Thoracic aorta (tissue), 2 donors: ENCODE results near the gene PCDH9. TPM values are rescaled to one million over a fixed set of nuclear protein-coding genes. Genes with fewer than 3 reads are reported as not detected.
"Not testable (repeated sequence)": the region's sequence is repeated elsewhere in the genome, so short reads cannot be mapped to it uniquely, and the experiment has no call there.

Experiments used
- ATAC-seq: fragments of 150-250 bp; one replicate; pipeline ENCODE4 v1.8.0; 2017; ENCODE audit warnings: low read depth; ENCODE audit not compliant: insufficient number of reproducible peaks, low FRiP score
- DNase-seq: peaks from one replicate; pipeline ENCODE4 v3.0.0-alpha.2; 2020; ENCODE audit warnings: low spot score
- H3K27ac ChIP-seq, 2 donors: fragments of 200-600 bp; sonication (generic); 1 replicate in 1 of 2; 2 replicates in 1 of 2; pipeline ENCODE4 v1.5.1; 2016; ENCODE audit warnings: mild to moderate bottlenecking in 2 of 2, moderate library complexity in 2 of 2
- H3K27me3 ChIP-seq: fragments of 200-600 bp; sonication (generic); replicated peaks from 2 replicates; pipeline ENCODE4 v1.6.0; 2016; ENCODE audit warnings: mild to moderate bottlenecking; ENCODE audit not compliant: insufficient read depth
- H3K36me3 ChIP-seq: fragments of 200-600 bp; sonication (generic); one replicate; pipeline ENCODE4 v1.5.1; 2016
- H3K4me1 ChIP-seq, 2 donors: fragments of 200-600 bp; sonication (generic); 1 replicate in 1 of 2; 2 replicates in 1 of 2; pipeline versions ENCODE4 v1.5.1 to v1.6.0; 2016; ENCODE audit warnings: low read depth in 2 of 2, mild to moderate bottlenecking in 1 of 2; ENCODE audit not compliant: control insufficient read depth in 1 of 2
- H3K4me3 ChIP-seq: fragments of 200-600 bp; sonication (generic); 2 replicates; pipeline ENCODE4 v1.5.1; 2016; ENCODE audit warnings: mild to moderate bottlenecking
- H3K9me3 ChIP-seq: fragments of 200-600 bp; sonication (generic); 2 replicates; pipeline ENCODE4 v1.5.1; 2016
- total RNA-seq, 2 donors: library from RNA; depleted of rRNA; stranded (reverse); fragments of >200 nt; gene quantifications; one replicate each; pipeline versions ENCODE4 v1.1.0 to v1.2.3, GENCODE V29; 2016
- TF ChIP-seq, protein P1 (sequence below): fragments of 200-600 bp; sonication (generic); IDR thresholded peaks from one replicate; pipeline ENCODE4 v1.5.1; 2019; ENCODE audit warnings: antibody characterized with exemption

Gene PCDH9
- total RNA-seq, 2 donors from 2014 or later, result 12.3 to 15.3 TPM

DNA sequence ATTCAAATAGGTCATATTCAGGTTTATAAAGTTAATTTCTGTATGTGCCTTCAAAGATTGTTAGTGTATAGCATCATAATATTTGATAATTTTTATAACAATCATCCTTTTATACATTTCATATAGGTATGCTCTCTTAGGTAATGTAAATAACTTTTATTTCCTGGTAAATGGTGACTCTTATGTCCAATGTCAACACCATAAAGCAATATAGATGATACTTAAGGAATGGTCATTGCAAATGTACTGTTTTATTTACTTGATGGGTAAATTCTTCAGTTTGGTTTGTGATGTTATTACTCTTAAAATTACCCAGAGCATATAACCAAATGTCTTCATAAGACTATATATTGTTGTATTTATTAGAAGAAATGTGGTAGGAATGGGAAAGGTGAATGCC lies 928.7 kb downstream of the PCDH9 start:
- Histone ChIP-seq H3K36me3 (no peaks in the 10 kb centered on the region), H3K4me3 (no peak overlapping the region), H3K27me3 (no peaks in the 10 kb centered on the region), H3K9me3 (peaks cover 4% of the 10 kb centered on the region), H3K4me1 (no peaks in the 10 kb centered on the region), H3K27ac (no peak overlapping the region)
- TF ChIP-seq, protein P1, sequence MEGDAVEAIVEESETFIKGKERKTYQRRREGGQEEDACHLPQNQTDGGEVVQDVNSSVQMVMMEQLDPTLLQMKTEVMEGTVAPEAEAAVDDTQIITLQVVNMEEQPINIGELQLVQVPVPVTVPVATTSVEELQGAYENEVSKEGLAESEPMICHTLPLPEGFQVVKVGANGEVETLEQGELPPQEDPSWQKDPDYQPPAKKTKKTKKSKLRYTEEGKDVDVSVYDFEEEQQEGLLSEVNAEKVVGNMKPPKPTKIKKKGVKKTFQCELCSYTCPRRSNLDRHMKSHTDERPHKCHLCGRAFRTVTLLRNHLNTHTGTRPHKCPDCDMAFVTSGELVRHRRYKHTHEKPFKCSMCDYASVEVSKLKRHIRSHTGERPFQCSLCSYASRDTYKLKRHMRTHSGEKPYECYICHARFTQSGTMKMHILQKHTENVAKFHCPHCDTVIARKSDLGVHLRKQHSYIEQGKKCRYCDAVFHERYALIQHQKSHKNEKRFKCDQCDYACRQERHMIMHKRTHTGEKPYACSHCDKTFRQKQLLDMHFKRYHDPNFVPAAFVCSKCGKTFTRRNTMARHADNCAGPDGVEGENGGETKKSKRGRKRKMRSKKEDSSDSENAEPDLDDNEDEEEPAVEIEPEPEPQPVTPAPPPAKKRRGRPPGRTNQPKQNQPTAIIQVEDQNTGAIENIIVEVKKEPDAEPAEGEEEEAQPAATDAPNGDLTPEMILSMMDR, result no peak
- ATAC-seq, result no peak
- no peak for DNase-seq

DNA sequence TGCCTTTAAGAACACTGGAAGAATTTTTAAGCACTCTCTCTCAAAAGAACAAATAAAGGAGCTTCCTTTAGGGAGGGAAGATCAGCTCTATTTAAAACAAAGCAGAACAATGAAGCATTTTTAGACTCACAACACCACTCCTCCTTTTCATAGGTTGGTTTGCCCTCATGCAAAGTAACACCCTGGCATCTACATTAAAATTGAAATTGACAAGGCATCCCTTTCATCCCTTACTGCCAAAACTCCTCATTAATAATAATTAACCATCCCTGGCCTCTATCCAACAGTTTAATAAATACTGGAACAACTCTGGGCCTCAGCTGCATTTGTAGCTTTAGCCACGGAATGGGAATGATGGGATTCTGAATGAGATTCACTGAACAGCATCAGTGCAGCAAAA lies 929.1 kb downstream of the PCDH9 start:
- TF ChIP-seq, protein P1, result no peak
- no peaks in the 10 kb centered on the region for H3K27me3 ChIP-seq
- ATAC-seq (no peak), DNase-seq (no peak)
- H3K9me3 ChIP-seq, result peaks cover 8% of the 10 kb centered on the region
- H3K27ac ChIP-seq, result no peak overlapping the region
- H3K4me3 ChIP-seq, result no peak overlapping the region
- H3K4me1 ChIP-seq, result no peaks in the 10 kb centered on the region
- H3K36me3 ChIP-seq, result no peaks in the 10 kb centered on the region

DNA sequence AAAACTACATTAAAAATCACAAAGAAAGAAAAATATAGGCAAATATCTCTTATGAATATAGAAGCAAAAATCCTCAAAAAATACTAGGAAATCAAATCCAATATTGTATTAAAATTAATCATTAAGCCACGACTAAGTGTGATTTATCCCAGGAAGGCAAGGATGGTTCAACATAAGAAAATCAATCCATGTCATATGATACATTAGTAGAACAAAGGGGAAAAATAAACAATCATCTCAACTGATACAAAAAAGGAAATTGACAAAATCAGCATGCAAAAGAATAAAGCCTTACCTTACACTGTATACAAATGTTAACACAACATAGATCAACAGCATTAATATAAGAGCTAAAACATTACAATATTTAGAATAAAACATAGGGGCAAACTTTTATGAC lies 933.3 kb downstream of the PCDH9 start:
- ATAC-seq, result no peak
- H3K4me3 ChIP-seq, result no peak overlapping the region

DNA sequence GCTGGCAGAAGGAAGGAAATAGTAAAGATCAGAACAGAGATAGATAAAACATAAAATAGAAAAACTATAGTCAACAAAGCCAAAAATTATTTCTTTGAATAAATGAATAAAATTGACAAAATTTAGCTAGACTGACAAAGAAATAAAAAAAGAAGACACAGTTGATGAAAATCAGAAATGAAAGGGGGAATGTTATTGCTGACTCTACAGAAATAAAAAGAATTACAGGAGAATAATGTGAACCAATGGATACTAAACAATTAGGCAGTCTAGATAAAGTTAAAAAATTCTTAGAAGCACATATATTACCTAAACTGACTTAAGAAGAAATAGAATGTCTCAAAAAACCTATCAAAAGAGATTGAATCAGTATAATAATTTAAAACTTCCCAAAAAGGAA lies 933.8 kb downstream of the PCDH9 start:
- no peak for ATAC-seq
- DNase-seq, result no peak
- TF ChIP-seq, protein P1, result no peak

More for the DNA sequence above, 933.3 kb downstream of the PCDH9 start:
- H3K4me1 ChIP-seq, result no peaks in the 10 kb centered on the region
- DNase-seq, result no peak
- TF ChIP-seq, protein P1, result no peak
- H3K36me3 ChIP-seq, result no peaks in the 10 kb centered on the region
- no peak overlapping the region for H3K27ac ChIP-seq
- H3K27me3 ChIP-seq, result no peaks in the 10 kb centered on the region
- H3K9me3 ChIP-seq, result peaks cover 8% of the 10 kb centered on the region

DNA sequence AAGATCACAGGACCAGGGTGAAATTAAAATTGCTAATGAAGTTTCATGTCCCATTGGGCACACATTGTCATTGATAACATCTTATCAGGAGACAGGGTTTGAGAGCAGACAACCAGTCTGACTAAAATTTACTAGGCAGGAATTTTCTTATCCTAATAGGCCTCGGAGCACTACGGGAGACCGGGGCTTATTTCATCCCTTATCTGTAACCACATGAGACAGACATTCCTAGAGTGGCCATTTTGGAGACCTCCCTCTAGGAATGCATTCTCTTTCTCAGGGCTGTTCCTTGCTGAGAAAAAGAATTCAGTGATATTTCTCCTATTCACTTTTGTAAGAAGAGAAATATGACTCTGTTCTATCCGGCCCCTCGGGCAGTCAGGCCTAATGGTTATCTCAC lies 943.3 kb downstream of the PCDH9 start:
- H3K27ac ChIP-seq, H3K36me3 ChIP-seq, H3K4me1 ChIP-seq, H3K27me3 ChIP-seq, DNase-seq, H3K4me3 ChIP-seq, ATAC-seq, H3K9me3 ChIP-seq: not testable (repeated sequence)

More for the DNA sequence above, 933.8 kb downstream of the PCDH9 start:
- Histone ChIP-seq H3K27me3 (no peaks in the 10 kb centered on the region), H3K36me3 (no peaks in the 10 kb centered on the region), H3K9me3 (peaks cover 8% of the 10 kb centered on the region), H3K27ac (no peak overlapping the region), H3K4me1 (no peaks in the 10 kb centered on the region), H3K4me3 (no peak overlapping the region)

DNA sequence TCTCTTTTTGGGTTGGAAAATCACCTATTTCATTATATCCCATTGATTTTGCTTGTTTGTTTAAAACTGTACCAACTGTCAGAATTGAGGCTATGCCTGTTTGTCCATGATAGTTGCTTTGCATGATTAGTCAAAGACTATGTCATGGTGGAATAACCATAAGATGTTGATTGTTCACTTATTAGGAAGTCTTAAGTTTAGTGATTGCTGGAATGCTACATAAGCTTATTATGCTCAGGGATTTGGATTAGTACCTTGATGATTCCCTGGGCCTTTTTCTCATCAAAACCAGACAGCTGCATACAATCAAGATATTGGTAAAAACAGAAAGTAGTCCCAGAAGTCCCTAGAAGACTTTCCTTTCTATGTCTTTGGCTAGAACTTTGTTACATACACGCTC lies 954.7 kb downstream of the PCDH9 start:
- ATAC-seq (no peak), DNase-seq (no peak)
- Histone ChIP-seq H3K27ac (no peak overlapping the region), H3K4me1 (no peaks in the 10 kb centered on the region), H3K36me3 (no peaks in the 10 kb centered on the region), H3K4me3 (no peak overlapping the region), H3K27me3 (no peaks in the 10 kb centered on the region), H3K9me3 (peaks cover 5% of the 10 kb centered on the region)
- TF ChIP-seq, protein P1, result no peak
